Thymus (tissue), 11 donors: ENCODE data around the gene TAS1R1. TPM values are rescaled to one million over a fixed set of nuclear protein-coding genes. Genes with fewer than 3 reads are reported as not detected.

Source experiments
- DNase-seq, 9 donors: peaks; one replicate each; pipeline ENCODE4 v3.0.0-alpha.2; 2013; ENCODE audit warnings: low spot score in 9 of 9, low read depth in 6 of 9, missing footprints in 1 of 9
- H3K27ac ChIP-seq, 2 donors: one replicate each; pipeline ENCODE4 v1.5.1; 2013; ENCODE audit warnings: control low read depth in 1 of 2, low read depth in 1 of 2, low read length in 1 of 2, mild to moderate bottlenecking in 1 of 2, moderate library complexity in 1 of 2
- H3K27me3 ChIP-seq, 2 donors: one replicate each; pipeline ENCODE4 v1.5.1; 2013; ENCODE audit warnings: low read length in 1 of 2; ENCODE audit not compliant: control insufficient read depth in 2 of 2, insufficient read depth in 1 of 2
- H3K36me3 ChIP-seq, 2 donors: one replicate each; pipeline ENCODE4 v1.5.1; 2013; ENCODE audit warnings: low read length in 1 of 2, mild to moderate bottlenecking in 1 of 2, moderate library complexity in 1 of 2; ENCODE audit not compliant: control insufficient read depth in 2 of 2, insufficient read depth in 2 of 2
- H3K4me1 ChIP-seq, 2 donors: one replicate each; pipeline ENCODE4 v1.5.1; 2013; ENCODE audit warnings: low read length in 2 of 2; ENCODE audit not compliant: control insufficient read depth in 2 of 2, insufficient read depth in 2 of 2
- H3K4me3 ChIP-seq, 2 donors: one replicate each; pipeline ENCODE4 v1.5.1; 2013; ENCODE audit warnings: low read length in 2 of 2, control low read depth in 1 of 2, mild to moderate bottlenecking in 1 of 2
- H3K9me3 ChIP-seq, 2 donors: one replicate each; pipeline ENCODE4 v1.5.1; 2013; ENCODE audit warnings: low read length in 1 of 2, mild to moderate bottlenecking in 1 of 2; ENCODE audit not compliant: control insufficient read depth in 2 of 2, insufficient read depth in 1 of 2
- WGBS: extraction: QIAGEN DNeasy Blood & Tissue Kit; methylation state at CpG from one replicate; pipeline ENCODE4 v1.1.7; 2013; 5-methylcytosine and 5-hydroxymethylcytosine counted together
- polyA plus RNA-seq: library from polyadenylated mRNA; stranded (reverse); fragments of 200-250 nt; gene quantifications from one replicate; pipeline ENCODE4 v1.2.3, GENCODE V29; 2013
- total RNA-seq: library from RNA; stranded (reverse); fragments of 120-200 nt; gene quantifications from one replicate; pipeline ENCODE4 v1.2.4, GENCODE V29; 2013
- donor health status: healthy.

The TAS1R1 gene
- total and polyA plus RNA-seq, 2 donors: not detected

DNA sequence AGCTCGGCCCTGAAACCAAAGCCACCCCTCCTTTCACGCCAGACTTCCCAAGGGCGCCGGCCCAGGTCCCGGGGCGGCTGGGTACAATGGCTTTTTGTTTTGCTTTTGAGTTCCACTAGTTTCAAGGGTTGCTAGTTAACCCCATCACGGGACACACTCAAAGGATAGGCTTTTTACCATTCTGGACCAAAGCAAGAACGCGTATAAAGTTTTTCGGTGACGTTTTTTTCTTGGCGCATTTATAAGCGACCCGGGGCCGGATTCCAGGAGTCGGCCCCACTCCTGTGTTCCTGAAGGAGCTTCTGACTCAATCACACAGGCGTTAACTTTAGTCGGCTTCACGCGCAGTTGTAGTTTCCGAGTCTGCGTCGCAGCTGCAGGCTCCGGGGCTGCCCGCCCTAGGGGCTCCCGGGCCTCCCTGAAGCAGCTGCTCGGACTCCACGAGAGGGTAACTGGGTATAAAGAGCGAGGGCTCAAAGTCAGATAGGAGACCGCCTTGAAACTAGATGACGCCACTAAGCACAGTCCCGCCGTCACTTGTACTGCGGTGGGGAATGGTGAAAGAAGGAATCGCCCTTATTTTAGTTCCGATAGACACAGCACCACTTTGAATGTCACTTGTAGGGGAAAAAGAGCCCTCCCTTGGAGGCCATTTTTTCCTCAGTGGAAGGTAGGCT, 48.3 kb downstream of the TAS1R1 start:
- H3K36me3 ChIP-seq: peaks cover 3 to 7% of the 10 kb centered on the region in 2 donors
- DNase-seq: peak in 3 of 9 donors; percentile 43 to 82 (median 60)
- peaks cover 0 to 5% of the 10 kb centered on the region in 2 donors for H3K27me3 ChIP-seq
- H3K4me1 ChIP-seq: peaks cover 17 to 43% of the 10 kb centered on the region in 2 donors
- no peaks in the 10 kb centered on the region for H3K9me3 ChIP-seq
- peak overlapping the region; percentile 60 to 92 for H3K4me3 ChIP-seq
- WGBS: 2% methylated on average over 36 of the region's 36 CpGs
- H3K27ac ChIP-seq: peak overlapping the region; percentile 95

DNA sequence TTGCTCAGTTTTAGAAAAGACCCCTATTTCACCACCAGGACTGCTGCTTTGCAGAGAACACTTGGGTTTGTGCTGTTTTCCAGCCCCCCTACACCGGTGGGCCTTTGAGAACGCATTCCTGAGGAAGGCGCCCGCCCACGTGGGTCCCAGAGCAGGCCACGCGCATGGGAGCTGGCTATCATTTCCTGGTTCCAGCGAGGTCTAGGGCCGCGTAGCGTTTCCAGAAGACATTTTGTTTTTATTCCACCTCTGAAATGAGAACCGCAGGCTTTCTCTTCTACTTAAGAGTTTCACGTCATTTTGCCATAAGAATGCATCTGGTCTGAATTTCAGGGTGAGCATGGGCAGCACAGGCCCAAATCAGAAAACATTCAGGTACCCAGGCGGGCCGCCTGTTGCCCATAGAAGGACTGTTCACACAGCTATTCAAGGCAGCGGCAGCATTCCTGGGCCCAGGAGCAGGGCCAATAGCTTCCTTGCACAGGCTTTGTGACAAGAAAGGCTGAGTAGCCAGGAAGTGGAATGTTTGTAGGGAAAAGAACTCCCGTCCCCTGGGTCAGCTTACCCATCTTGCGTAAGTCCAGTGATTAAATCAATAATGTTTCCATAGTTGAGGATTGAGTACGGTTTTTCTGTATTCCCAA, 48.9 kb downstream of the TAS1R1 start:
- H3K27me3 ChIP-seq: peaks cover 0 to 5% of the 10 kb centered on the region in 2 donors
- DNase-seq: no peak
- peaks cover 14 to 41% of the 10 kb centered on the region in 2 donors for H3K4me1 ChIP-seq
- no peaks in the 10 kb centered on the region for H3K9me3 ChIP-seq
- 74% methylated on average over 19 of the region's 19 CpGs for WGBS
- peaks cover under 1 to 2% of the 10 kb centered on the region in 2 donors for H3K36me3 ChIP-seq
- H3K27ac ChIP-seq: peak overlapping the region; percentile 95
- peak overlapping the region; percentile 60 to 92 for H3K4me3 ChIP-seq

DNA sequence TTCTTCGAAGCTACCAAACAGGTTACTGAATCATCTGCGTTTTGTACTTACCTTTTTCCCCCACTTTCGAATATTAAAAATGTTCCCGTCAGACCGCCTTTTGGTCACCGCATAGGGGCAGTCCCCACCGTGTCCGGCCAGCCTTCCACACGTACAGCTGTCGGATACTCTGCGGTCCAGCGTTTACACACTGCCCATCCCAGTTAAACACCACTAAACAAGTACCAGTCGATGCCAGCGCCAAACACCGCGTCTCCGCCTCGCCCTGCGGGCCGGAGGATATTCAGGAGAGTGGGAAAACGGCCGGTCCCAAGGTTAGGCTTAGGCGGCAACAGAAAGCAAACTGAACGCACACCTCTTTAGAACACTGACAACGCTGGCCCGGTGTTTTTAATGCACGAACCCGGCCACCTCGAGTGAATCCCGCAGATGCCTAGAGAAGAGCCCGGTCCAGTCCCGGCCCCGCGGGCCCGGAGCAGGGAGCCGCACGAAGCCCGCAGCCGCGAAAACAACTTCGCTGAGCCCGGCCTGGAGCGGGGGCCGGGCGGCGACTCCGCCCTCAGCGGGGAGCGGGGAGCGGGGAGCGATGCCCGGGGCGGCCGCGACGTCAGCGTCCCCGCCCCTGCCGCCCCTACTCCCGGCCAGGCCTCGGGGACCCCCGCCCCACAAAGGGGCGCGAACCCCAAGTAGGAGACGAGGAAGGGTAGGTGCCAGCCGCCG, 57.7 kb downstream of the TAS1R1 start:
- peaks cover 4 to 14% of the 10 kb centered on the region in 2 donors for H3K4me1 ChIP-seq
- no peaks in the 10 kb centered on the region for H3K9me3 ChIP-seq
- peaks cover 0 to 7% of the 10 kb centered on the region in 2 donors for H3K36me3 ChIP-seq
- WGBS: 1% methylated on average over 67 of the region's 67 CpGs
- H3K27ac ChIP-seq: peak overlapping the region; percentile 55 to 83
- peaks cover 0 to 19% of the 10 kb centered on the region in 2 donors for H3K27me3 ChIP-seq
- H3K4me3 ChIP-seq: peak overlapping the region; percentile 64 to 93
- peak in 2 of 9 donors; percentile 12 to 39 for DNase-seq

DNA sequence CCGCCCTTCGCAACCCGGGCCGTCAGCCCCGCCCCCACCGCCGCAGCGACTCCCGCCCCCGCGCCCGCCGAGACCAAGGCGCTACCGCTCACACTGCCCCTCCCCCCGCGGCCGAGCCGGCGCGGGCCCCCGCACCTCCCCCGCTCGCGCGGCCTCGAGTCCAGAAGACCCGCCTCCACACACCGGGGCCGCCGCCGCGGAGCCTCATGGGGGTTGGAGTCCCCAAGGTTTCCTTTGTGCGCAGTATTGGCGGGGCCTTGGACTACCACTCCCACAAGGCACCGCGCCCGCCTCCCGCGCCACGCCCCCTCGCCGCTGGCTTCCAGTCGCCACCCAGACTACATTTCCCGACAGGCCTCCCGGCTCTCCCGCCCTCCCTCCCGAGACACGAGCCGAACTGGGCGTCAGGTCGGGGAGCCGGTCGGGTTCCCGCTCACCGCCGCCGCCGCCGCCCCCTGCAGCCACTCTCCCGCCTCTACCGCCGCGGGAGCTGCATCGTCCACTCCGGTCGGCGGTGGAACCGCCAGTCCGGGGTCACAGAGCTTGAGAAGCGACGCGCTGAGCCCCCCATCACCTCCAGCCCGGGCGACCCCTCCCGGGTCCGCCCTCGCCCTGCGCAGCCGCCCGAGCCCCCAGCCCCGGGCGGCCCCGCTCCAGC, 58.4 kb downstream of the TAS1R1 start, which contains the start of gene PHF13:
Gene PHF13, plus strand, starts transcription at position 371 of the 658 bp plus-strand sequence. CDS start 336 bp downstream, outside the sequence.
- peaks cover 4 to 14% of the 10 kb centered on the region in 2 donors for H3K4me1 ChIP-seq

DNA sequence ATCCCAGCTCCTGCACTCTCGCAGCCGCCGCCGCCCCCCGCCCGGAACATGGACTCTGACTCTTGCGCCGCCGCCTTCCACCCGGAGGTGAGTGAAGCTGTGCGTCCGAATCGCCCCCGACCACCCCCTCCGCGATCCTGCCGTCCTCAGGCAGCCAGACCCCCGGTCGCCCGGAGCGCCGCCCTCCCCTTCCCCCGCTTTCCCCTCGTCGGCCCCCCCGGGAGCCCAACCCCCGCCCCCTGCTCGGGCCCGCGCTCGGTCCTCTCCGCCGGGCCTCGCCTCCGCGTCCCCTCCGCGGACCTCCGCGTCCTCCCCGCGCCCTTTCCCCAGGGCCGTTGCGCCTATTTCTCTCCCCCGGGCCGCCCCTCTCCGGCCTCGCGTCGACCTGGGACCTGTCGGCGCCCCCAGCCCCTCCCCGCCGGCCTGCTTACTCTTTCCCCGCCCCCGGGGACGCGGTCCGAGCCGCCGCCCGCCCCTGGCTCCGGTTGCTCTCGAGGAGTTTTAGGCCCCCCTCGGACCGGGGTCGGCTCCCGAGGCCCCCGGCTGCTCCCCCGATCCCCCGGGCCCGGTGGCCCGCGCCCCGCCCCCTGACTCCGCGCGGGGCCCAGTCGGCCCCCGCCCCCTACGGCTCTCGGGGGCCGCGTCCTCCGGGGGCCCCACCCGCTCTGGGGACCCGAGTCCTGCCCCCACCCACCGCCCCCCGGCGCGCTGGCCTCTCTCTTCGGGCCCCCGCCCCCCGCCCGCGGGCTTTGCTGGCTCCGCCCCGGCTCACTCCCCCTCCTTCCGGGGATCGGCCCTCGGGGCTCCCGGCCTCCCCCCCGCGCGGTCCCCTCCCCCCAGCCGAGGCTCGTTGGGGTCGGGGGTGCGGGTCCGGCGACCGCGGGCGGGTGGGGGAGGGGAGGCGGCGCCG, 59.2 kb downstream of the TAS1R1 start:
- H3K4me1 ChIP-seq: peaks cover 4 to 14% of the 10 kb centered on the region in 2 donors
- H3K4me3 ChIP-seq: peak overlapping the region; percentile 55 to 93
- no peaks in the 10 kb centered on the region for H3K9me3 ChIP-seq
- peak overlapping the region in 1 of 2 donors; percentile 91 for H3K27ac ChIP-seq
- DNase-seq: peak in 2 of 9 donors; percentile 53 to 54
- peaks cover 6 to 12% of the 10 kb centered on the region in 2 donors for H3K36me3 ChIP-seq
- H3K27me3 ChIP-seq: peaks cover 0 to 19% of the 10 kb centered on the region in 2 donors
- 1% methylated on average over 117 of the region's 117 CpGs for whole genome bisulfite sequencing

More for the DNA sequence above, 58.4 kb downstream of the TAS1R1 start, which contains the start of gene PHF13:
- H3K36me3 ChIP-seq: peaks cover 4 to 9% of the 10 kb centered on the region in 2 donors
- peaks cover 0 to 19% of the 10 kb centered on the region in 2 donors for H3K27me3 ChIP-seq
- peak; percentile 86 to 99 (median 96) for DNase-seq
- no peaks in the 10 kb centered on the region for H3K9me3 ChIP-seq
- WGBS: under 1% methylated on average over 84 of the region's 84 CpGs
- H3K4me3 ChIP-seq: peak within 1 kb of the TSS; percentile 64 to 93
- H3K27ac ChIP-seq: peak within 1 kb of the TSS; percentile 55 to 91

DNA sequence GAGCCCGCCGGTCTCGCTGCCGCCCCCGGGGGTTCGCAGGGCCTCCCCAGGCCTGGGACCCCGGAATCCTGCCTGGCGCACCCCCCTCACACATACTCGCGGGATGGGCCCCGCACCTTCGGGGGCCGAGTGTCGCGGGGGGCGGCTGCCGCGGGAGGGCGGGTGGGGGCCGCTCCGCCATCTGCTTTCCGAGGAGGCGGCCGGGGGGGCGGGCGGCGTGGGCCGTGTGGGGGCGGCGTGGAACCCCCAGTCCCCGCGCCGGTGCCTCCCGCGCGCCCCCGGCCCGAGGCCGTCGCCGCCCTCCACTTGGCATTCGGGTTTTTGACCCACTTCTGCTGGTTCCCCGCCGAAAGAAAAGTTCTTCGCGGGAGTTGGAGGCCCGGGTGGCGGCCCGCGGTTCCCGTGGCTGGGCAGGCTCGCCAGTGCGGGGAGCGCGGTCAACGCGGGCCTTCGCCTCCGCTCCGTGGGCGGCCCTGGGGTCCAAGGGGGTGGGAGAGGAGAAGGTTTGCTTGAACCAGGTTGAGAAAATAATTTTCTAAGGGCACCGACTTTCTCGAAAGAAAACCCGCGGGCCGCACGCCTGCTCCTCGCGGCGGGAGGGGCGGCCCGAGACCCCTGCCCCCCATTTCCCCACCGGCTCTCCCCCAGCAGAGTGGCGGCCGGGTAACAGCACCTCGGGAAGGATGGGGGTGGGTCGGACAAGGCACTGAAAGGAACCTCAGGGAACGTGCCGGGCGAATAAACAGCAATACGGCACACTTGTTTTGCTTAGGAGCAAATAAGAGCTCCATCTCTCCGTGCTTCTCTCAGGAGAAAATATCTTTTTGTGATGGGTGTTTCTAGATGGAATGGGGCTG, 60.0 kb downstream of the TAS1R1 start:
- DNase-seq: peak in 1 of 9 donors; percentile 13

DNA sequence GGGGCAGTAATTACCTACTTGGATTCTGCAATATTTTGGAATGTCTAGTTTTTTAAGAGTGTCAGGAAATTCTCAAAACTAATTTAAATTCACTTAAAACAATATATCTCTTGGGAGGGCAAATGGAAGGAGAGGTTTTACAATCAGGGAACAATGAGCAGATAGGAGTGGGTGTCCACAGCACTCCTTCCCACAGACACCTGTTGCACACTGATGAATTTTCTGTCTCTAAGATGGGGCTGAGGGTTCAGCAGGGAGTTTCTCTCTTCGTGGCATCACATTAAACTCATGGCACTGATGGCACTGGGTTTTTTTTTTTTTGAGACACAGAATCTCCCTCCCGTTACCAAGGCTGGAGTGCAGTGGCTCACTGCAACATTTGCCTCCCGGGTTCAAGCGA, 63.9 kb downstream of the TAS1R1 start:
- peaks cover 0 to 3% of the 10 kb centered on the region in 2 donors for H3K9me3 ChIP-seq
- H3K4me3 ChIP-seq: no peak overlapping the region
- no peak overlapping the region for H3K27ac ChIP-seq
- H3K4me1 ChIP-seq: peaks cover 0 to 7% of the 10 kb centered on the region in 2 donors
- H3K27me3 ChIP-seq: peaks cover 0 to 9% of the 10 kb centered on the region in 2 donors
- 96% methylated on average over 4 of the region's 4 CpGs for WGBS
- H3K36me3 ChIP-seq: peaks cover 33 to 53% of the 10 kb centered on the region in 2 donors
- no peak for DNase-seq

More for the DNA sequence above, 60.0 kb downstream of the TAS1R1 start:
- peaks cover 12 to 21% of the 10 kb centered on the region in 2 donors for H3K36me3 ChIP-seq
- H3K4me3 ChIP-seq: peak overlapping the region; percentile 37 to 93
- H3K27me3 ChIP-seq: peaks cover 0 to 19% of the 10 kb centered on the region in 2 donors
- H3K4me1 ChIP-seq: peaks cover 4 to 14% of the 10 kb centered on the region in 2 donors
- H3K9me3 ChIP-seq: no peaks in the 10 kb centered on the region
- H3K27ac ChIP-seq: peak overlapping the region in 1 of 2 donors; percentile 42
- 4% methylated on average over 82 of the region's 82 CpGs for WGBS
